ENCODE data around the gene ITGA1.

- TF ChIP-seq CTCF (IDR thresholded peaks at IDR 0.05) = no peak
- TF ChIP-seq ZFX (IDR thresholded peaks at IDR 0.05; ENCODE audit: borderline replicate concordance) = no peak
Measured at GRCh38 chr5:52997424-52997823, 209.7 kb downstream of the ITGA1 start.
